BLaER1 treated with 17β-estradiol and CSF1 and Interleukin-3, amounts not matched to agents 10 nM and 100 nM (cell line): ENCODE measurements around the gene LUZP4.

ENCODE experiments used
- H3K27ac ChIP-seq, 11 experiments: shearing (Covaris generic); formaldehyde crosslinking; 2 replicates each; pipeline ENCODE4 v1.8.1; 2022
- H3K27me3 ChIP-seq, 11 experiments: shearing (Covaris generic); formaldehyde crosslinking; 2 replicates each; pipeline ENCODE4 v1.8.1; 2022
- H3K36me3 ChIP-seq, 11 experiments: shearing (Covaris generic); formaldehyde crosslinking; 2 replicates each; pipeline ENCODE4 v1.8.1; 2022
- H3K4me1 ChIP-seq, 10 experiments: shearing (Covaris generic); formaldehyde crosslinking; 2 replicates each; pipeline ENCODE4 v1.8.1; 2022
- H3K4me2 ChIP-seq, 11 experiments: shearing (Covaris generic); formaldehyde crosslinking; 2 replicates each; pipeline ENCODE4 v1.8.1; 2022
- H3K4me3 ChIP-seq, 10 experiments: shearing (Covaris generic); formaldehyde crosslinking; 2 replicates each; pipeline ENCODE4 v1.8.1; 2022
- H3K9ac ChIP-seq, 11 experiments: shearing (Covaris generic); formaldehyde crosslinking; 2 replicates each; pipeline ENCODE4 v1.8.1; 2022
- H3K9me3 ChIP-seq, 11 experiments: shearing (Covaris generic); formaldehyde crosslinking; replicated peaks in 1 of 11; 2 replicates each; pipeline ENCODE4 v1.8.1; 2022
- H4K20me1 ChIP-seq, 11 experiments: shearing (Covaris generic); formaldehyde crosslinking; 2 replicates each; pipeline ENCODE4 v1.8.1; 2022
- Cebpa-rat ChIP-seq, 11 experiments: shearing (Covaris generic); IDR thresholded peaks; 2 replicates each; pipeline ENCODE4 v1.8.1; 2022

The LUZP4 gene

DNA sequence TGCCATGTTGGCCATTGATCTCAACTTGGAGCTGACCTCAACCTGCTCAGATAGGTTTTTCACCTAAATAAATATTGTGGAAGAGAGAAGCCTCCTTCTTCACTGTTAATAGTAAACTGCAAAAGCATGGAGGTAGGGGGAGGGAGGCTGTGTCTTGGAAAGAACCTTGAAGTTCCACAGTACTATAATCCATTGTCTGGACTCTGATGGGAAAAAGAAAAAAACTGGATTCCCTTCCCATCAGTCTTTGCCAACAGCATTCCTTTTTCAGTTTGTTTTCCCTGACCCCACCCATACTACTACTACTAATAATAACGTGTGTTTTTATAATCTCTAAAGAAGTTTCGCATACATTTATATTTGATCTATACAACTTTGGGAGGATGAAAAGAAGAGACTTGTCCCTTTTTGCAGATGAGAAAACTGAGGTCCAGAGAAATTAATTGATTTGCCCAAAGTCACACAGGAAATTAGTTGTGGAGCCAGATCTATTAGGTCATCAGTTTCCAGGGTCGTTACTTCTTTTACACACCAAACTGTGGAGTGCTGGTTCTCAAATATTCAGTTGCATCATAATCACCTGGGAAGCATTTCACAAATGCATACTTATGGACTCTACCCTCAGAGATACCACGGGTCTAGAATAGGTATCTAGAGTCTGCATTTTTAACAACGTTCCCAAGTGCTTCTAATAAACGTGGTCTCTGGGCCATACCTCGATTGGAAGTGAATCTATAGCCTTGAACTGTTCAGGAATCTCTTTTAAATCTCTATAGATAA is 59.1 kb downstream of the LUZP4 start:
- no peaks in the 10 kb centered on the region for H3K36me3 ChIP-seq
- no peak overlapping the region for H3K4me2 ChIP-seq
- peaks cover 21 to 33% (median 30%) of the 10 kb centered on the region in 11 experiments; a peak in 21 of 22 replicates for H3K9me3 ChIP-seq
- no peaks in the 10 kb centered on the region; a peak in 2 of 22 replicates for H4K20me1 ChIP-seq
- H3K9ac ChIP-seq = no peak overlapping the region
- TF ChIP-seq Cebpa-rat (IDR thresholded peaks at IDR 0.05) = no peak
- H3K4me3 ChIP-seq = no peak overlapping the region
- no peaks in the 10 kb centered on the region for H3K4me1 ChIP-seq
- H3K27me3 ChIP-seq = peaks cover 46 to 75% (median 73%) of the 10 kb centered on the region in 11 experiments
- H3K27ac ChIP-seq = no peak overlapping the region

DNA sequence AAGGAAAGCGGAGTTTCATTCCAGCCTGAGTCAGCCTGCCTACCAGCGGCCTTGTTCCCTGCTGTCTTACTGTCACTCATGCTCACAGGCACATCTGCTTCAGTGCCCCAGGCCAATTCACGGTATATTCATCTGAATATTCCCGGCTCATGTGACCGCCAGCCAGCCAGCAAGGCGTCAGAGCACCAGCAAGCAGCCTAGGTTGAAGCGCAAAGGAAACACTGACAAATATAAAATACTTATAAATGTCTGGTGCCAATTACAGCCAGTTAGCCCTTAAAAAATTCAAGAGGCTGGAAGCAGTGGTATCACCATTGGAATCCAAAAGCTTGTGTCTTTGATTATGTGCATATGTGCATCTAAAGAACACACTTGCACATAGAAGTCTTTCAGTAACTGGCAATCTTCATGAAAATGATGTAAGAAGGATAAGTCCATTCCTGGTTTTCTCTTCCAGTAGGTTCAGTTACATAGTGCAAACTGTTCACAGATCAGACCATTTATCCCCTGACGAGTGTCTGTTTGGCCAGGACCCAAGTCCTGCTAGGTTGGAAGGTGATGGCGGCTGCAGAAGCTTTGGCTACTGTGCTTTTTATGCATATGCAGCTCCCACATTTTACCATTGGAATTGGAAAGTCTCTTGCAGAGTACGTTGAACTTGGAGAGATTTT is 61.3 kb downstream of the LUZP4 start:
- Histone ChIP-seq H4K20me1 (no peaks in the 10 kb centered on the region; a peak in 2 of 22 replicates), H3K4me2 (no peak overlapping the region), H3K9ac (no peak overlapping the region), H3K4me3 (no peak overlapping the region), H3K27ac (no peak overlapping the region), H3K36me3 (no peaks in the 10 kb centered on the region), H3K4me1 (no peaks in the 10 kb centered on the region), H3K9me3 (peaks cover 21 to 33% (median 30%) of the 10 kb centered on the region in 11 experiments; a peak in 21 of 22 replicates), H3K27me3 (peaks cover 47 to 75% (median 72%) of the 10 kb centered on the region in 11 experiments)
- TF ChIP-seq Cebpa-rat (IDR thresholded peaks at IDR 0.05) = no peak

DNA sequence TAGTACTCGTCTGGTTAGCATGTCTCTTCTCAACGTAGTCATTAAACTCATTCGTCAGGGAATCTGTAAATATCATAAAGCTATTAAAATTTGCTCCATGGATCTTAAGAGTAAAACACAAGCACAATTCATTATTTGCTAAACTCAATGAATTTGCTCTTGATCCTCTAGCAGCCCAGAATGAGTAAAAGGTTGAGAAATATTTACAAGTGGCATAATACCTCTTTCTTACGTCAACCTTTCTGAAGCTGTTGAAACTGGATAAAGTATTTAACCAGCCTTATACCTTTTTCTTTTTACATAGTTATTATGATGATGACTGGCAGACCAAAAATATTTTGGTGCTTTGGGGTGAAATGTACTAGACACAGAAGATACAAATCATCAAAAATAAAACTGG is 66.9 kb downstream of the LUZP4 start:
- H3K9ac ChIP-seq = no peak overlapping the region
- no peak for TF ChIP-seq Cebpa-rat (IDR thresholded peaks at IDR 0.05)
- no peaks in the 10 kb centered on the region; a peak in 1 of 22 replicates for H4K20me1 ChIP-seq
- H3K4me1 ChIP-seq = no peaks in the 10 kb centered on the region
- H3K36me3 ChIP-seq = no peaks in the 10 kb centered on the region
- no peak overlapping the region for H3K4me3 ChIP-seq
- H3K27ac ChIP-seq = no peak overlapping the region
- H3K9me3 ChIP-seq = peaks cover 0 to 7% (median 2%) of the 10 kb centered on the region in 11 experiments; a peak in 10 of 22 replicates
- H3K27me3 ChIP-seq = peaks cover 76 to 100% (median 98%) of the 10 kb centered on the region in 11 experiments
- no peak overlapping the region for H3K4me2 ChIP-seq
